BJ (cell line): ENCODE data around the gene PRR35. TPM values are rescaled to one million over a fixed set of nuclear protein-coding genes. Genes with fewer than 3 reads are reported as not detected.

Source experiments
- CTCF ChIA-PET: fragments of 350-600 bp; formaldehyde crosslinking; extraction: SDS; loops from one replicate; lab custom pipeline; 2021; ENCODE audit warnings: antibody characterized with exemption, inconsistent platforms; lab: Yijun Ruan, JAX
- POLR2A ChIA-PET: fragments of 300-600 bp; sonication (Branson Sonifier 250); formaldehyde crosslinking; extraction: SDS; loops from one replicate; lab custom pipeline; 2021; ENCODE audit warnings: antibody characterized with exemption; lab: Charles Lee
- DNase-seq: peaks from one replicate; pipeline ENCODE4 v3.0.0-alpha.2; 2011; ENCODE audit warnings: low read depth
- H3K27me3 ChIP-seq: 2 replicates; pipeline ENCODE4 v1.6.0; 2011; ENCODE audit warnings: low read length; ENCODE audit not compliant: control insufficient read depth, insufficient read depth
- H3K36me3 ChIP-seq: 2 replicates; pipeline ENCODE4 v1.5.1; 2011; ENCODE audit warnings: low read length; ENCODE audit not compliant: control insufficient read depth, insufficient read depth
- H3K4me3 ChIP-seq: 2 replicates; pipeline ENCODE4 v1.5.1; 2011; ENCODE audit warnings: low read depth, mild to moderate bottlenecking, control low read depth, low read length
- polyA plus RNA-seq: library from polyadenylated mRNA; depleted of rRNA; stranded (reverse); fragments of >200 nt; gene quantifications from 2 replicates; pipeline ENCODE4 v1.2.3, GENCODE V29; 2011
- TF ChIP-seq, protein P1 (sequence below): IDR thresholded peaks from 2 replicates; pipeline ENCODE4 v1.5.1; 2011; ENCODE audit warnings: low read depth, mild to moderate bottlenecking, control low read depth, inconsistent platforms, low read length, moderate library complexity; ENCODE audit not compliant: insufficient read depth

Gene PRR35
- polyA plus RNA-seq, 1 experiment: not detected

DNA sequence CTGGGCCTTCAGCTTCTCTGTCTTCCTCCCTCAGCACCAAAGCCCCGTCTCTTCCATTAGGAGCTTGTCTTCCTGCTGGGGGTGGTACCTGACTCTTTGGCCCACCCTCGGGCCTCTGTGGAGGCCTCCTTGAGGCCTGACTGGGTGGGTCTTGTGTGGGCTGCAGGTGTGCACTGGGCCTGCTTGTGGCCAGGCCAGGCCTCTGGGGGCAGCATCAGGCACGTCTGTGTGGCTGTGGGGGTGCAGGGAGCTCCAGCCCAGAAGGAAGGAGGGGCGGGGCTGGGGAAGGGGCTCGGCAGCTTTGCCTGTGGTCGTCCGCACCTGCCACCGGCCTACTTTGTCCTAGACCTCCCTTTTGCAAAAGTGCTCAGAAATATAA, 16.6 kb downstream of the PRR35 start:
- no peak for DNase-seq
- CTCF ChIA-PET: interaction anchor here (0.7 kb wide), 1 partner anchor 11 kb away, joined by 3 read pairs; no protein-coding TSS in a partner anchor
- POLR2A ChIA-PET: no interaction called here
- TF ChIP-seq, protein P1, sequence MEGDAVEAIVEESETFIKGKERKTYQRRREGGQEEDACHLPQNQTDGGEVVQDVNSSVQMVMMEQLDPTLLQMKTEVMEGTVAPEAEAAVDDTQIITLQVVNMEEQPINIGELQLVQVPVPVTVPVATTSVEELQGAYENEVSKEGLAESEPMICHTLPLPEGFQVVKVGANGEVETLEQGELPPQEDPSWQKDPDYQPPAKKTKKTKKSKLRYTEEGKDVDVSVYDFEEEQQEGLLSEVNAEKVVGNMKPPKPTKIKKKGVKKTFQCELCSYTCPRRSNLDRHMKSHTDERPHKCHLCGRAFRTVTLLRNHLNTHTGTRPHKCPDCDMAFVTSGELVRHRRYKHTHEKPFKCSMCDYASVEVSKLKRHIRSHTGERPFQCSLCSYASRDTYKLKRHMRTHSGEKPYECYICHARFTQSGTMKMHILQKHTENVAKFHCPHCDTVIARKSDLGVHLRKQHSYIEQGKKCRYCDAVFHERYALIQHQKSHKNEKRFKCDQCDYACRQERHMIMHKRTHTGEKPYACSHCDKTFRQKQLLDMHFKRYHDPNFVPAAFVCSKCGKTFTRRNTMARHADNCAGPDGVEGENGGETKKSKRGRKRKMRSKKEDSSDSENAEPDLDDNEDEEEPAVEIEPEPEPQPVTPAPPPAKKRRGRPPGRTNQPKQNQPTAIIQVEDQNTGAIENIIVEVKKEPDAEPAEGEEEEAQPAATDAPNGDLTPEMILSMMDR: 0 out of 2 replicates have a peak, but pooled peaks have one; percentile 4
- no peaks in the 10 kb centered on the region for H3K27me3 ChIP-seq
- H3K4me3 ChIP-seq: no peak overlapping the region
- H3K36me3 ChIP-seq: peaks cover 20% of the 10 kb centered on the region

DNA sequence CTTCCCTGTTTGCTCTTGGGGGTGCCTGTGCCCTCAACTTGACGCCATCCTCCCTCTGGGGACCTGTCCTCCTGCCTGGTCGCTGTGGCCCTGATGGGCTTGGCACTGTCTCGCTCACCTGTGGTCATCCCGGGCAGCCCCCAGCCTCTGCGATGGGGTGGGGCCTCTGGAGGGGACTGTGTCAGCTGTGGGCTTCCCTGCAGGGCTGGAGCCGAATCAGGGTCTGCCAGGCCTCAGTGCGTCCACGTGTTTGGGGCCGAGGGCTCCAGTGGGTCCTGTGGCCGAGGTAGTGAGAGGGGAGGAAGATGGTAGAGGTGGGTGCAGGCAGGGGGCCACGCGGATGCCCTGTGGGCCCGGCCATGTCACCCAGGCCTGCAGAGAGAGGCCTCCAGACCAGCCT, 17.6 kb downstream of the PRR35 start:
- DNase-seq: no peak
- Histone ChIP-seq H3K27me3 (no peaks in the 10 kb centered on the region), H3K4me3 (no peak overlapping the region), H3K36me3 (peaks cover 19% of the 10 kb centered on the region)
- CTCF ChIA-PET: interaction anchor here (1.2 to 1.6 kb wide), 2 partner anchors 11 to 85 kb away, joined by 3 to 5 read pairs; partner anchors contain the start of gene NHLRC4
- POLR2A ChIA-PET: no interaction called here
- TF ChIP-seq, protein P1: no peak

DNA sequence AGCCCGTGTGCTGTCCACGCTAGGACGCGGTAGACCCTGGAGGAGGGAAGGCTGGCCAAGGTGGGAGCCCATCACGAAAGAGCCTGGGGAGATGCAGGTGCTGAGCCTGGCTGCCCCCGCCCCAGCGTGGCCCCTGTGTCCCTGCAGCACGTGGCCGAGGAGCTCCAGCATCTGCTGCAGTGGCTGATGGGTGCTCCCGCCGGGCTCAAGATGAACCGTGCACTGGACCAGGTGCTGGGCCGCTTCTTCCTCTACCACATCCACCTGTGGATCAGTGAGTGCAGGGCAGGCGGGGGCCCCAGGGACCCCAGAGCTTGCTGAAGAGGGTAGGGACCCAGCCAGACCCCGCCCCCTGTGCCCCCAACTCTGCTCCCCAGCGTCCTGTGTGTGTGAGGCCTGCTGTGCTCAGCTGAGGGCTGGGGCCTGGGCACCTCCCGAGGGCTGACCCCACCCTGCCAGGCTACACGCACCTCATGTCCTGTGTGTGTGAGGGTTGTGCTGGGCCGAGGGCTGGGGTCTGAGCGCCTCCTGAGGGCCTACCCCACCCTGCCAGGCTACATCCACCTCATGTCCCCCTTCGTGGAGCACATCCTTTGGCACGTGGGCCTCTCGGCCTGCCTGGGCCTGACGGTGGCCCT, 18.2 kb downstream of the PRR35 start:
- Histone ChIP-seq H3K36me3 (peaks cover 19% of the 10 kb centered on the region), H3K27me3 (no peaks in the 10 kb centered on the region), H3K4me3 (no peak overlapping the region)
- ChIA-PET CTCF (interaction anchor here (1.2 to 1.6 kb wide), 2 partner anchors 12 to 84 kb away, joined by 3 to 5 read pairs; partner anchors contain the start of gene NHLRC4), POLR2A (no interaction called here)
- DNase-seq: no peak
- TF ChIP-seq, protein P1: no peak

DNA sequence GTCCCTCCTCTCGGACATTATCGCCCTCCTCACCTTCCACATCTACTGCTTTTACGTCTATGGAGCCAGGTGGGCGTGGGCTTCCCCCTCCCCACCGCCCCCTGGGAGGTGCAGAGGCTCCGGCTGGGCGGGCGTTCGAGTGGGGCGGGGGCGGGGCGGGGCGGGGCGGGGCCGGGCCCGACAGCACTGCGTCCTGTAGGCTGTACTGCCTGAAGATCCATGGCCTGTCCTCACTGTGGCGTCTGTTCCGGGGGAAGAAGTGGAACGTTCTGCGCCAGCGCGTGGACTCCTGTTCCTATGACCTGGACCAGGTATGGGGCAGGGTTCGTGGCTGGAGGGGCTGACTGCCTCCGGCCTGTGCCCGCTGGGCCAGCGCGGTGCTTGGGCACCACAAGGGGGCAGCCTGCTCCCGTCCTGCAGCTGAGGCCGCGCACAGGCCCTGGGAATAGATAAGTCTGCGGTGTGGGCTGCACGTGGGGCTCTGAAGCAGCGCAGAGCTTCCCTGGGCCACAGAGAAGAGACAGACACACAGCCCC, 18.7 kb downstream of the PRR35 start:
- Histone ChIP-seq H3K4me3 (no peak overlapping the region), H3K36me3 (peaks cover 18% of the 10 kb centered on the region), H3K27me3 (no peaks in the 10 kb centered on the region)
- TF ChIP-seq, protein P1: peak; percentile 80
- ChIA-PET CTCF (interaction anchor here (1.6 kb wide), 1 partner anchor 12 kb away, joined by 5 read pairs; the partner anchor contains the start of gene NHLRC4), POLR2A (no interaction called here)
- no peak for DNase-seq

DNA sequence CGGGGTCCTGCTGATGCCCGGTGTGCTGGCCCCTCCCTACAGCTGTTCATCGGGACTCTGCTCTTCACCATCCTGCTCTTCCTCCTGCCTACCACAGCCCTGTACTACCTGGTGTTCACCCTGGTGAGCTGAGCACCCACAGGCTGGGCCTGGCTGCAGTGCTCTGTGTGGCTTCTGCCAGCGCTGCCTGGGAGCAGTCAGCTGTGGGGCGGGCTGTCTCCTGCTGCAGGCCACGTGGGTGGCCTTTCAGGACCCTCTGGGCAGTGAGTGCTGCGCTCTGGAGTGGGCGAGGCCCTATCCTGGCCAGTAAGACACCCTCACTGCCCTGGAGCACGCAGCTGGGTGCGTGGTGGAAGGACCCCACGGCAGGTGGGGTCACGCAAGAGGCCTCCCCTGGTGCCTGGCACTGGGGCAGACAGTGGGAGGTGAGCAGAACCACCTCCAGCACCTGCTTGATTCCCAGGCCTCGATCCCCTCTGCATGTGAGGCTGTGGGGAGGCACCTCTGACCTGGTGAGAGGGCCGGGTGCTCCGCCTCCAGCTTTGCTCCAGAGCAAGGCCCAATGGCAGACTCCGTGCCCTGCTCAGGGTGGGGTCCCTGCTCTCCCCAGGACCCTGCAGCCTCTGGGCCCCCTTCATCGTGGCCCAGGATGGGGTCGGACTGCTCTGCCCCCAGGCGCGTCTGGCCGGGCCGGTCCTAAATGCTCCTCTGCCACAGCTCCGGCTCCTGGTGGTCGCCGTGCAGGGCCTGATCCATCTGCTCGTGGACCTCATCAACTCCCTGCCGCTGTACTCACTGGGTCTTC, 20.1 kb downstream of the PRR35 start:
- TF ChIP-seq, protein P1: no peak
- DNase-seq: no peak
- ChIA-PET POLR2A (no interaction called here), CTCF (interaction anchor here (0.6 to 0.7 kb wide), 2 partner anchors 10 to 70 kb away, joined by 3 to 4 read pairs; no protein-coding TSS in a partner anchor)
- H3K4me3 ChIP-seq: no peak overlapping the region
- no peaks in the 10 kb centered on the region for H3K27me3 ChIP-seq
- peaks cover 7% of the 10 kb centered on the region for H3K36me3 ChIP-seq
